Mucosa of rectum (tissue), 2 donors: ENCODE data around the gene WNT10A.
"Not testable (repeated sequence)": the region's sequence is repeated elsewhere in the genome, so short reads cannot be mapped to it uniquely, and the experiment has no call there.

ENCODE experiments used
- H3K27ac ChIP-seq, 2 donors: one replicate each; pipeline ENCODE4 v1.7.0; 2013; ENCODE audit warnings: inconsistent platforms in 2 of 2, low read depth in 2 of 2, low read length in 2 of 2
- H3K27me3 ChIP-seq, 2 donors: one replicate each; pipeline ENCODE4 v1.7.0; 2013; ENCODE audit warnings: low read length in 2 of 2; ENCODE audit not compliant: control insufficient read depth in 2 of 2, insufficient read depth in 2 of 2
- H3K36me3 ChIP-seq, 2 donors: one replicate each; pipeline ENCODE4 v1.7.0; 2013; ENCODE audit warnings: low read length in 2 of 2; ENCODE audit not compliant: control insufficient read depth in 2 of 2, insufficient read depth in 2 of 2
- H3K4me1 ChIP-seq, 2 donors: one replicate each; pipeline ENCODE4 v1.7.0; 2013; ENCODE audit warnings: low read length in 2 of 2, mild to moderate bottlenecking in 1 of 2; ENCODE audit not compliant: control insufficient read depth in 2 of 2, insufficient read depth in 2 of 2
- H3K4me3 ChIP-seq, 2 donors: one replicate each; pipeline ENCODE4 v1.7.0; 2013; ENCODE audit warnings: low read length in 2 of 2
- H3K9ac ChIP-seq, 2 donors: one replicate each; pipeline ENCODE4 v1.7.0; 2013; ENCODE audit warnings: low read length in 2 of 2, low read depth in 1 of 2, mild to moderate bottlenecking in 1 of 2
- H3K9me3 ChIP-seq, 2 donors: one replicate each; pipeline ENCODE4 v1.7.0; 2013; ENCODE audit warnings: low read length in 2 of 2; ENCODE audit not compliant: control insufficient read depth in 2 of 2
- donor health status: healthy.
- donor health status: Normal muscosa, but diverticular disease.

WNT10A gene

DNA sequence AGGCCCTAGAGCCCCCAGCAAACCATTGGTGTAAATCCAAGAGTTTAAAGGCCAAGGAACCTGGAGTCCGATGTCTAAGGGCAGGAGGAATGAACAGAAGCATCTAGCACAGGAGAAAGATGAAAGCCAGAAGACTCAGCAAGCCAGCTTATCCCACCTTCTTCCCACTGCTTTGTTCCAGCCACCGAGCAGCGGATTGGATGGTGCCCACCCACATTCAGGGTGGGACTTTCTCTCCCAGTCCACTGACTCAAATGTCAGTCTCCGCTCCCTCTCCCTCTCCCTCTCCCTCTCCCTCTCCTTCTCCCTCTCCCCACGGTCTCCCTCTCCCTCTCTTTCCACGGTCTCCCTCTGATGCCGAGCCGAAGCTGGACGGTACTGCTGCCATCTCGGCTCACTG lies 49.8 kb downstream of the WNT10A start:
- not testable (repeated sequence) for H3K27ac ChIP-seq, H3K27me3 ChIP-seq, H3K9me3 ChIP-seq, H3K4me1 ChIP-seq, H3K36me3 ChIP-seq, H3K9ac ChIP-seq, H3K4me3 ChIP-seq

DNA sequence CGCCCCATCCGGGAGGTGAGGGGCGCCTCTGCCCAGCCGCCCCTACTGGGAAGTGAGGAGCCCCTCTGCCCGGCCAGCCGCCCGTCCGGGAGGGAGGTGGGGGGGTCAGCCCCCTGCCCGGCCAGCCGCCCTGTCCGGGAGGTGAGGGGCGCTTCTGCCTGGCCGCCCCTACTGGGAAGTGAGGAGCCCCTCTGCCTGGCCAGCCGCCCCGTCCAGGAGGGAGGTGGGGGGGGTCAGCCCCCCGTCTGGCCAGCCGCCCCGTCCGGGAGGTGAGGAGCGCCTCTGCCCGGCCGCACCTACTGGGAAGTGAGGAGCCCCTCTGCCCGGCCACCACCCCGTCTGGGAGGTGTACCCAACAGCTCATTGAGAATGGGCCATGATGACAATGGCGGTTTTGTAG lies 51.1 kb downstream of the WNT10A start:
- H3K36me3 ChIP-seq, H3K4me1 ChIP-seq: not testable (repeated sequence)

More for the DNA sequence above, 51.1 kb downstream of the WNT10A start:
- not testable (repeated sequence) for H3K27ac ChIP-seq, H3K9me3 ChIP-seq, H3K4me3 ChIP-seq, H3K9ac ChIP-seq, H3K27me3 ChIP-seq
